Skeletal muscle cell (primary cell): ENCODE results near the gene CD3G.
A peak's percentile ranks its signal among the peaks of the same experiment; 100 is the strongest.
"Not testable (repeated sequence)": the region's sequence is repeated elsewhere in the genome, so short reads cannot be mapped to it uniquely, and the experiment has no call there.

ENCODE experiments used
- DNase-seq: peaks from one replicate; pipeline ENCODE4 v3.0.0-alpha.2; 2010; ENCODE audit warnings: low read depth
- H3K4me3 ChIP-seq: 2 replicates; pipeline ENCODE4 v1.5.1; 2011; ENCODE audit warnings: low read depth, mild to moderate bottlenecking, control low read depth, low read length, moderate library complexity

CD3G gene

DNA sequence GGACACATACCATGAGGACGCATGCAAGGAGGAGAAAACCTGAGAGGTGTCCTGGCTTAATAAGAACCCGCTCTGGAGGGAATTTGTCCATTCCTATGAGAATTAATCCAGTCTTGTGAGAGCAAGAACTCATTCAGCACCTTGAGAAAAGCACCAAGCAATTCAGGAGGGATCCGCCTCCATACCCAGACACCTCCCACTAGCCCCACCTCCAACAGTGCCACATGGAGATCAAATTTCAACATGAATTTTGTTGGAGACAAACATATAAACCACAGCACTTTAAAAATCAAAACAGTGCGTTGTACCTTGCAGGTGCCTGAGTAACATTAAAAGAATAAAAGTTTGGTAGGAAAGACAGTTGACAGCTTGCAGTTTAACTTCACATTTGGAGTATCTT, 26.6 kb downstream of the CD3G start:
- H3K4me3 ChIP-seq: no peak overlapping the region
- no peak for DNase-seq

DNA sequence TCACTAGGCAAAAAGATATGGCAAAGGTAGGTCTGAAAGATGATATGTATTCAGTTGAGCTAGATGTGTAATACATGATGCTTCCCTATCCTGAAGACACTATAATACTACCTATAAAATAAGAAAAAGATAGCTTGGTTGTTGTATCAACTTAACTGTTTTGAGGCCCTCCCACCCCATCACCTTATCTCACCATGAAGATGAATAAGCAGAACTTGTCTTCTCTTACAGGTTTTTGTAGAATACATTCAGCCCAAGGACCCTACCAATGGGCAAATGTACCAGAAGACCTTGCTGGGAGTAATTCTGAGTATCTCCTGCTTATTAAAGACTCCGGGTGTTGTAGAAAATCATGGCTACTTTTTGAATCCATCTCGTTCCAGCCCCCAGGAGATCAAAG, 29.1 kb downstream of the CD3G start:
- H3K4me3 ChIP-seq: no peak overlapping the region
- DNase-seq: no peak

DNA sequence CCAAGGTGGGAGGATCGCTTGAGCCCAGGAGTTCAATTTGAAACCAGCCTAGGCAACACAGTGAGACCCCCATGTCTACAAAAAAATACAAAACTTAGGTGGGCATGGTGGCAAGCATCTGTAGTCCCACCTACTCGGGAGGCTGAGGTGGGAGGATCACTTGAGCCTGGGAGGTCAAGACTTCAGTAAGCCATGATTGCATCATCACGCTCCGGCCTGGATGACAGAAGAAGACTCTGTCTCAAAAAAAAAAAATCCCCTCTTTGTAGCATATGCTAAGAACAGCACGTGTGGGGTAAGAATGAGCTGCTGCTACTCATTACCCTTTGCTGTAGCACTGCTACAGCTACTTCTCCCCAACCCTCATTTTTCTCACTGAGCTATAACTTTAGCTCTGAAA, 29.7 kb downstream of the CD3G start:
- no peak overlapping the region for H3K4me3 ChIP-seq
- no peak for DNase-seq

DNA sequence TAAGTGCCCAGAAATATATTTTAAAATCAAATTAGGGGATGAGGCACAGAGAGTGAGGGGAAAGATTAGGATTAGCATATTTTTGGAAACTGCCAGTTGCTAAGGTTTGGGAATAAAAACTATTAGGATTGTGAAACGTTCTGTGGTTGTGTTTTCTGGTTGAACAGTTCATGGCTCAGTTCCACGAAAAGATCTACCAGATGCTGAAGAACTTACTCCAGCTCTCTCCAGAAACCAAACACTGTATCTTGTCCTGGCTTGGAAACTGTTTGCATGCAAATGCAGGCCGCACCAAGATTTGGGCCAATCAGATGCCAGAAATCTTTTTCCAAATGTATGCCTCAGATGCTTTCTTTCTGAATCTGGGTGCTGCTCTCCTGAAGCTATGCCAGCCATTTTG, 30.6 kb downstream of the CD3G start:
- H3K4me3 ChIP-seq: no peak overlapping the region
- no peak for DNase-seq

DNA sequence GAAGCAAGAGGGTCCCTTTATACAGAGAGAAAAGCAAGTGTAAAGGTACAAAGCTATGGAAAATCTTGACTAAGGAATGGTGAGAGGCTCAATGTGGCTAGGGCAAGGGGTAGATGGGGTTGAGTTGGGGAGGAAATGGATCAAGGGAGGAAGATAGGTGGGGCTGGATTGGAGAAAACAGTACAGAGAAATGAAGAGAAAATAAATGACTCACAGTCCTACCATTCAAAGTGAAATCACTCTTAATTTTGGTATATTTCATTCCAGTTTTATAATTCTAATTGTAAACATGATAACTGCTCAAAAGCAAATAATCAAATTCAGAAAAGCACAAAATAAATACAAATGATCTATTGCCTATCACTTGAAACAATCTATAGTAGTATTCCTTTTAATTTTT, 31.8 kb downstream of the CD3G start:
- DNase-seq: no peak
- H3K4me3 ChIP-seq: no peak overlapping the region

DNA sequence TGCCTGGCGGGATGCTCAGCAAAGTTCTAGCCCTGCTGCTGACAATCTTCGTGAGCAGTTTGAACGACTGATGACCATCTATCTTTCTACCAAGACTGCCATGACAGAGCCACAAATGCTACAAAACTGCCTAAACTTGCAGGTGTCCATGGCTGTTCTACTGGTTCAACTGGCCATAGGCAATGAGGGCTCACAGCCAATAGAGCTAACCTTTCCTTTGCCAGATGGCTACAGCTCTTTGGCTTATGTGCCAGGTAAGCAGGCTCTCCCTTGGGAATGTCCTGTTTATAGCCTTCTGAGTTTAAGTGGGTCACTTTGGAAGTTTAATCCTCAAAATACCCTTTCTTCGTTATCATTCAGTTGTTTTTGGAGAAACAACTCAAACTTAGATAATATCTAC, 35.4 kb downstream of the CD3G start:
- H3K4me3 ChIP-seq: no peak overlapping the region
- DNase-seq: no peak

DNA sequence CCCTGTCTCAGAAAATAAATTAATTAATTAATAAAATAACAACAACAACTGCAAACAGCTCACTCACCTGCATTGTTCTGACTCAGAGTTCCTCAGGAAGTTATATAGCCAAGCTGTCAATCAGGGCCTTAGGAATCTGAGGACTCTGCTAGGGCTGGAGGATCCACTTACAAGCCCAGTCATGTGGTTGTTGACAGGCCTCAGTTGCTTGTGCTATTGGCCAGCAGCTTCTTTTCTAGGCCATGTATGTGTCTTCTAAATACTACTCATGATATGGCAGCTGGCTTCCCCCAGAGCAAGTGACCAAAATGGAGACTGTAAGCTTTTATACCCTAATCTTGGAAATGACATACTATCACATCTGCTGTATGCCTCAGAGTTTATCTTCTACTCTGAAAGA, 36.4 kb downstream of the CD3G start:
- DNase-seq: no peak
- no peak overlapping the region for H3K4me3 ChIP-seq

DNA sequence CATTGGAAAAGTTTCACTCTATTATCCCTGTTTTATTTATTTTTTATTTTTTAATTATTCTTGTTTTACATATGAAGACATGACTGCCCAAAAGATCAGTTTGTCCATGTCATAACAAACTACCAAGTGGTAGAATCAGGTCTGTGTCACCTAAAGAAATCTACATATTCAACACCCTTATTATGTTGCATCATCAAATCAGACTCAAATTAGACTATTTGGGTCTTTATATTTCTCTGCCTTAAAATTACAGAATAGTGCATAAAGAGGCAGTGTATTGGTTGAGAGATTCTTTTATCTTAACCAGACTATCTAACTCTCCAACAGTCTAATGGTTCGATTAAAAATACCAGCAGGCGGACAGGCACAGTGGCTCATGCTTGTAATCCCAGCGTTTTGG, 38.8 kb downstream of the CD3G start:
- DNase-seq: no peak
- H3K4me3 ChIP-seq: no peak overlapping the region

DNA sequence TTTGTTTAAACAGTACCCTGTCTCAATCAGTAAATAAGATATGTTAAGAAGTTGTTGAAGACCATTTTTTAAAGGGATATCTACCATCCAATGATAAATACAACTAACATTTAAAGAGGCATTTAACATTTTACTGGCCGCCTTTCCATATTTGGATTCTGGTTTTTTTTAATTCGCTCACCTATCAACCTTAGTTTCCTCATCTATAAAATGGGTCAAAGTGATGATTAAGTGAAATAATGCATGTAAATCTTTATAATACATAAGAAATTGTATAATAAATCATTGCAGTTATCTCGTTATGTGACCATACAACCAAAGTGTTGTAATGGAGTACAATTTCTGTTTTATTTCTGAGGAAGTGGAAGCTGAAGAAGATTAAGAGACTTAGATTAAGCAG, 39.5 kb downstream of the CD3G start:
- H3K4me3 ChIP-seq: no peak overlapping the region
- DNase-seq: no peak

DNA sequence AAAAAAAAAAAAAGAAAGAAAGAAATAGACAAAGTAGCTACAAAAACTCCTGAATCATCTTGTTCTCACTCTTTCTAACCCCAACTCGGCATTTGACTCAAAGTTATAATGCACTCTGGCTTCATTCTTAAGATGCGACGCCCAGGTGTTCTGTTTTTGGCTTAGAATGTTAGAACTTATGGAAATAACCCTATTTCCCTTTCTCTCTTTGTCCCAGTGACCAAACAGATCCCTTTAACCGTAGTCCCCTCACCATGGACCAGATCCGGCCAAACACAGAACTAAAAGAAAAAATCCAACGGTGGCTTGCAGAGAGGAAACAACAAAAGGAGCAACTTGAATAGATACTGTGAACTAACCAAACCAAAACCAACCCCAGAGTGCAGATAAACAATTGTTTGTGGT, 52.0 kb downstream of the CD3G start:
- no peak for DNase-seq
- no peak overlapping the region for H3K4me3 ChIP-seq

DNA sequence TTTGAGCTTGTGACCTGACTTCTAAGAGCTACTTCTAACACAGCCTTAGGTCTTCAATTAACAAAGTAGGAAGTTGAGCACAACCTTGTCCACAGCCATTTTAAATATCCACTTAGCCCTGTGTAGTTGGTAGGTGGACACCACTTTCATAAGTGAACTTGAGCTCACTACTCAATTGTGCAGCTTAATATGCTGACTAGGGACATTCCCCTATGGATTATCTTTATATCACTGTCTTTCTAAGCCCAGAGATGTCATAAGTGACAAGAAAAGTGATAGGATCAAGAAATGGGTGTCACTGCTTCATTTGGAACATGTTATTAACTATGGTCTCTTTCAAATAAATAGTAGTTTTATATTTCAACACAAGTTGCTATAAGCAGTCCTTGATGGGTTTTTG, 53.3 kb downstream of the CD3G start:
- H3K4me3 ChIP-seq: no peak overlapping the region
- DNase-seq: no peak

DNA sequence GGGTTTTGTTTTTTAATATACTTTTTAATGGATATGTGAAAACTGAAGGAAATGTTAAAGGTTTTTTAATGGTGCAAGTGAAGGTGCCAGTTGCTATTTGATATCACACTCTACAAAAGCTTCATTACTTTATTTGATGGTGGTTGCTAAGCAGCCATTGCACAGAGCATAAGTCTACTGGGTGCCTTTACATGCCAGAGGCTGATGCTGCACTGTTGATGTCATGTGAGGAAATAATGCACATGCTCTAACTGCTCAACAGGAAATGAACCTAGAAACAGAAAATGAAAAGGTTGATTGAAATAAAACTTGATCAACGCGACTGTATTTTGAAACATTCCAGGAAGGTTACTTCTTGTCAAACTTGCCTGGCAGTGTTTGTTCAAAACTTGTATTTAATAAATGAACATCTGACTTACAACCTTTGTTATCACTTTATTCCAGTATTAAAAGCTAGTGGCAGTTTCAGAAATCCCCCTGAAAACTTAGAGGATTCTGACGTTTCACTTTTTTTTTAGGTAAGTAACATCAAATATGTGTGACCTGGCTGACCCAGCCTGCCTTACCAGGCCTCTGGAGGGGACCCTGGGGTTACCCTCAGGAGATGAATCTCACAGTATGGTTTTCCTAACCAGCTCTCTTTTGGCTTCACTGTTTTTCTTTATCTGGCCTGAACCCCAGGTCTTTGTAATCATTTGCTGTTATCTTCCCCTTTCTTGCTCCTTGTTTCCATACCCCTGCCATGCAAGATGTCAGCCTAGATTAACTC, 54.8 kb downstream of the CD3G start:
- DNase-seq: no peak
- H3K4me3 ChIP-seq: no peak overlapping the region

DNA sequence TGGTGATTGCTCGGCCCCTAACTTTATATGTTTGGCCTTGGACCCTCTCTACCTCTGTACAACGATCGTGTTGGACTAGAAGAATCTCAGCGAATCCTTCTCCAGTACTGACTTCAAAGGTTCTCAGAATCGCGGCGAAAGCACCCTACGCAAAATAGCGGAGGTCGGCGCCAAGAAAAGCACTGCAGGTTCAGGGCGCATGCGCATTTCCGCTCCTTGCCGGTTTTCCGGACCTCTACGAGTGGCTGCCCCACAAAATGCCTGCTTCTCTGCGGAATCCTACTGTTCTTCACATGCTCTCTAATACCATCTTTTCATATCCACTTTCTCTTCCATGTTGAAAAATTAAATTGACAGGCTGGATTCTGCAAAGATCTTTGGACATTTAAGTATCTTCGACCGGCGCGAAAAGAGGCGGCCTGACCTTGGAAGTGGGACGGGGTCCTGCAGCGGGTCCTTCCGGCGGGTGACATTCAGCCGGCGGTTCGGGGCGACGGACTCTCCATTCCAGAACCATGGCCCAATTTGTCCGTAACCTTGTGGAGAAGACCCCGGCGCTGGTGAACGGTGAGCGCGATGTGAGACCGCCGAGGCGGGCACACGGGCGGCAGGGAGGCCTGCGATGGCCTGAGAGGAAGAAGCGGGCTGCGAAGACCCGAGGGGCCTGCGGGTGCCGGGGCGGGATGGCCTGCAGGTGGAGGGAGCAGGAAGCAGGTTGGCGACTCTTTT, 57.2 kb downstream of the CD3G start, which contains the start of gene ATP5MG:
Gene ATP5MG, plus strand, starts transcription at position 456 of the 729 bp plus-strand sequence. Its CDS starts 60 bp downstream, at position 516.
- peak; percentile 43 for DNase-seq
- peak within 1 kb of the TSS; percentile 71 for H3K4me3 ChIP-seq

DNA sequence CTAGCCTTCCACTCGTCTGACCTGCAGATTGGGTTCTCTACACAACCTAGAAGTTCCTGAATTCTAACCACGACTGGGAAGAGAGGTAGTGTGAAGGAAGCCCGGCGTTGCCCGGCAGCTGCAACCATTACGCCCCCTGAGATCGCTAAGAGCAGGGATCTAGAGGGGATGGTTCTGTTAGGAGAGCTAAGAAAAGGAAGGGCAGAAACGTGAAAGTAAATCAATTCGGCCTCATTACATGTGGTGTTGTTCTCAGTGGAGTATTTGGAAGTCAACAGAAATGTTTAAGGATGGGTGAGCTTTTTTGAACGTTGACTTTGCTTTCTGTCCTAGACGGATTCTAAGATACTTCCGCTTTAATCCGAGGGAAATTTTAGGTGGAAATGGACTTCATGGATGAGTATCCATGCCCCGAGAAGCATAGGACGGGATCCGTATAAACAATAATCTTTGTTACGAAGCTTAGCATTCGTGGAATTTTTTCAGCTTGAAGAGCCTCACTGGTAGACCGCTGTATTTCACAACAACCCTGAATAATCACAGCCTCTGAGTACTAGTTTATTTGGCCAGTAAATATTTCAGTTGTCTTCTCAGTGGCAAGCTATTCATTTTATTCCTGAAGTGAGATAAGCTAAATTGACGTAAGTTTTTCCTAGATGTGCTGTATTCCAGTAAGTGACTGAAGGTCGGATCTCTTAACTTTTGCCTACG, 57.9 kb downstream of the CD3G start:
- DNase-seq: no peak

DNA sequence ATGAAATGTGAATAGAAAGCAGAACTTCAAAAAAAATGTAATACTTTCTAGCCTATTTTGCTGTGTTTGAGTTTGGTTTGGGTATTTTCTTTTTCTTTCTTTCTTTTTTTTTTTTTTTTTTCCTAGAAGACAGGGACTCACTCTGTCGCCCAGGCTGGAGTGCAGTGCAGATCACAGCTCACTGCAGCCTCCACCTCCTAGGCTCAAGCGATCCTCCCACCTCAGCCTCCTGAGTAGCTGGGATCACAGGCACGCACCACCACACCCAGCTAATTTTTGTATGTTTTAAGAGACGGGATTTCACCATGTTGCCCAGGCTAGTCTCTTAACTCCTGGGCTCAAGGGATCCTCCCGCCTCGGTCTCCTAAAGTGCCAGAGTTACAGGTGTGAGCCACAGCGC, 58.5 kb downstream of the CD3G start:
- peak overlapping the region; percentile 71 for H3K4me3 ChIP-seq
- not testable (repeated sequence) for DNase-seq

More for the DNA sequence above, 57.9 kb downstream of the CD3G start:
- peak overlapping the region; percentile 71 for H3K4me3 ChIP-seq
